ENCODE data around the gene MMP23B. TPM values are rescaled to one million over a fixed set of nuclear protein-coding genes. Genes with fewer than 3 reads are reported as not detected.

Gene MMP23B
- total RNA-seq, 4 donors from 2014 or later = 0.67 to 7.8 (median 3.5) TPM

DNA sequence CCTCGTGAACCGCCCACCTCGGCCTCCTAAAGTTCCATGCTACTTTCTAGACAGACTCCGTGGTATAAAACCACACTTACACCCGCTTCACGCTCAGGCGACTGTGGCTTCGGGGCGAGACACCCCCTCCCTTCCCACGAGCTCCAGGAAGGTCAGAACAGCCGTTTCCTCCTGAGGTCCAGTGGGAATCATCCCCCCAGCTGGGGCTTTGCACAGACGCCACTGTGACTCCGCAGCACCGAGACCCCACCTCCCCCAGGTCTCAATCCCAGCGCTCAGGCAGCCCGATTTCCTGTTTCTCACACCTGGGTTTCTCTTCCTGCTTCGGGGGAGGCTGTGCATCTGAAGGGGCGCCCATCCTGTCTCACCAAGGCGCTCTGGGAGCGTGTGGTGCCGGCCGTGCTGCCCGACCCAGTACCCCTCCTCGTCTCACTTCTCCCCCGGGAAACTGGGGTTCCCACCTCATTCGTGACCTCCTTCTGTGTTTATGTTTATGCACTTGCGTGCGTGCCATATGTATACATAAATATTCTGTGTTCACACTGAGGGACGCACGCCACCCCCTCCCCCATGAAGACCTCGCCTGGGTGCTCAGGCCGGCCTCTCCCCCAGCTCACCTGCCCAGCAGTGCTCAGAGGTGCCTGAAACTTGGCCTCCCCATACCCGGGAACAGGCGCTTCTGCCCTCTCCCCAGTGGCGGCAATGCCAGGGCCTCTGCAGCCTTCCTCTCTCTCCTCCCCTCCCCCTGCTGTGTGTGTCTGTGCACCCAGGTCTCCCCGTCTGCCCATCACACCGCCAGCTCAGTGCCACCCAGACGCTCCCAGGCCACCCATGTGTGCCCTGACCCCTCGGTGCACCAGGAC lies 46.0 kb downstream of the MMP23B start:
- WGBS, 2 donors = 78 to 83% methylated on average over 38 to 39 of the region's 39 CpGs
- Histone ChIP-seq H3K27ac (peak overlapping the region in 1 of 3 donors; percentile 40), H3K9me3 (no peaks in the 10 kb centered on the region), H3K4me1 (peaks cover 22 to 30% of the 10 kb centered on the region in 2 donors), H3K36me3 (peaks cover 0 to 6% of the 10 kb centered on the region in 2 donors), H3K27me3 (no peaks in the 10 kb centered on the region), H3K4me3 (replicated peaks in 1 of 3) (no peak overlapping the region)
- DNase-seq = no peak
- intact Hi-C loops (cut with DNase I) = no loop called here
- TF ChIP-seq, protein P1, sequence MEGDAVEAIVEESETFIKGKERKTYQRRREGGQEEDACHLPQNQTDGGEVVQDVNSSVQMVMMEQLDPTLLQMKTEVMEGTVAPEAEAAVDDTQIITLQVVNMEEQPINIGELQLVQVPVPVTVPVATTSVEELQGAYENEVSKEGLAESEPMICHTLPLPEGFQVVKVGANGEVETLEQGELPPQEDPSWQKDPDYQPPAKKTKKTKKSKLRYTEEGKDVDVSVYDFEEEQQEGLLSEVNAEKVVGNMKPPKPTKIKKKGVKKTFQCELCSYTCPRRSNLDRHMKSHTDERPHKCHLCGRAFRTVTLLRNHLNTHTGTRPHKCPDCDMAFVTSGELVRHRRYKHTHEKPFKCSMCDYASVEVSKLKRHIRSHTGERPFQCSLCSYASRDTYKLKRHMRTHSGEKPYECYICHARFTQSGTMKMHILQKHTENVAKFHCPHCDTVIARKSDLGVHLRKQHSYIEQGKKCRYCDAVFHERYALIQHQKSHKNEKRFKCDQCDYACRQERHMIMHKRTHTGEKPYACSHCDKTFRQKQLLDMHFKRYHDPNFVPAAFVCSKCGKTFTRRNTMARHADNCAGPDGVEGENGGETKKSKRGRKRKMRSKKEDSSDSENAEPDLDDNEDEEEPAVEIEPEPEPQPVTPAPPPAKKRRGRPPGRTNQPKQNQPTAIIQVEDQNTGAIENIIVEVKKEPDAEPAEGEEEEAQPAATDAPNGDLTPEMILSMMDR (IDR thresholded peaks at IDR 0.05) = no peak
- TF ChIP-seq POLR2A (IDR thresholded peaks at IDR 0.05) = no peak

DNA sequence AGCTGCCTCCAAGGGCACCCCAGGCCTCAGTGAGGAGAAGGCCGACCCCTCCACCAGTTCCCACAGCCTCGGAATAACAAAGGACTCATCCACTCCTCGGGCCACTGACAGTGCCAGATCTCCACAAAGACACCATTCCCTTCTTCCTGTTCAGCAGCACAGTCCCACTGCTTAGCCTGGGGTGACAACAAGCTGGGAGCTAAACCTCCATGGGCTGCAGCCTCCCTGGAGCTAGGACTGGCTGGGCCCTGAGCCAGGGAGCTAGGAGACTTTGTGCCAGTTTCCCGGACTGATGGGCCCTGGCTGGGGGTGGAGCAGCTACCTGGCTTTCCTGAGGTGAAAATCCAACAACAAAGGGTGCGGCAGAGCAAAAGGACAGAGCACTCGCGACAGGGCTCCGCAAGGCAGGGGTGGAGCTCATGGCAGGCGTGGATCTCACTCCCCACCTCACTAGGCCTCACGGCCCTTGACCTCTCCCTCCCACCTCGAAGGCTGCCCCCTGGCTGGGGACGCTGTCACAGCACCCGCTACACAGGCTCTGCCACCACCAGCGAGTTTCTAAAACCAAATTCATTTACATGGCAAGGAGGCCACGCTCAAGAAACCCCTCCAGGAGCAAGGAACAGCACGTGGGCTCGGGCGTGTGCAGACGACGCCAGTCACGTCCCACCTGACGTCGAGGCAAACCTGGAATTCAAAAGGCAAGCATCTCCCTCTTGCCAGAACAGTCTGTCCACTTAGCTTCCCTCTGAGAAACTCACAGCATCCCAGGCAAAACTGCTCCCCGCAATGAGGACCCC lies 46.8 kb downstream of the MMP23B start:
- DNase-seq = peak in 1 of 2 donors; percentile 22
- WGBS, 2 donors = 77% methylated on average over 21 to 23 of the region's 24 CpGs
- peaks cover 22 to 30% of the 10 kb centered on the region in 2 donors for H3K4me1 ChIP-seq
- no peaks in the 10 kb centered on the region for H3K9me3 ChIP-seq
- H3K27me3 ChIP-seq = no peaks in the 10 kb centered on the region
- H3K4me3 ChIP-seq (replicated peaks in 1 of 3) = no peak overlapping the region
- intact Hi-C loops (cut with DNase I) = no loop called here
- TF ChIP-seq, protein P1 (IDR thresholded peaks at IDR 0.05) = no peak
- no peak for TF ChIP-seq POLR2A (IDR thresholded peaks at IDR 0.05)
- H3K36me3 ChIP-seq = peaks cover 0 to 6% of the 10 kb centered on the region in 2 donors
- H3K27ac ChIP-seq = peak overlapping the region in 1 of 3 donors; percentile 40

DNA sequence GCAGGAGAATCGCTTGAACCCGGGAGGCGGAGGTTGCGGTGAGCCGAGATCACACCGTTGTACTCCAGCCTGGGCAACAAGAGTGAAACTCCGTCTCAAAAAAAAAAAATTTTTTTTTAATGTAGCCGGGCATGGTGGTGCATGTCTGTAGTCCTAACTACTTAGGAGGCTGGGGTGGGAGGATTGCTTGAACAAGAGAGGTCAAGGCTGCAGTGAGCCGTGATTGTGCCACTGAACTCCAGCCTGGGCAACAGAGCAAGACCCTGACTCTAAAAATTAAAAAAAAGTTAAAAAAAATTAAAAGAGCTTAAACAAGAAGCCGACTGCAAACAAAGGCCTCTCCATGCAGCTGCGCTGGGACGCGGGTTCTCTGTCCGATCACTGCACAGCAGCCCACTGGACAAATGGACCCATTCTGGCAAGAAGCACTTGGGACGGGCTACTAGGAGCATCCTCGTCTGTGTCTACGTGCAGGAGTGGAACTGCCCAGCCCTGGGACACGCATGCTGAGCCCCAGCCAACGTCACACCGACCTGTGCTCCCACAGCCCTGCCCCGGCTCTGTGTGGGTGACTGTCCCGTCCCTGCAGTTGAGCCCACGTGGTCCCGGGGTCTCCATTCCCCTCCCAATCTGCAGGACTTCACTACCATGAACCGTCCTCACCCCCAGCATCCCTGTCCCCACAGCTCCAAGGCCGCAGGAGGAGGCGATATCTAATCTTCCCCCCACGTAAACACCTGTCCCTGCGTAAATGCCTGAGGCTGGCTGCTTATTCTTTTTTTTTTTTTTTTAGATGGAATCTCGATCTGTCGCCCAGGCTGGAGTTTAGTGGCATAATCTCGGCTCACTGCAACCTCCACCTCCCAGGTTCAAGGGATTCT lies 48.3 kb downstream of the MMP23B start:
- DNase-seq = no peak
- intact Hi-C loops (cut with DNase I) = no loop called here
- TF ChIP-seq POLR2A (IDR thresholded peaks at IDR 0.05) = no peak
- TF ChIP-seq, protein P1 (IDR thresholded peaks at IDR 0.05) = no peak
- H3K36me3 ChIP-seq = no peaks in the 10 kb centered on the region
- H3K27me3 ChIP-seq = no peaks in the 10 kb centered on the region
- no peak overlapping the region for H3K4me3 ChIP-seq (replicated peaks in 1 of 3)
- H3K4me1 ChIP-seq = peaks cover 22 to 30% of the 10 kb centered on the region in 2 donors
- WGBS, 2 donors = 91 to 92% methylated on average over 32 of the region's 32 CpGs
- no peaks in the 10 kb centered on the region for H3K9me3 ChIP-seq
- peak overlapping the region; percentile 16 to 73 (median 57) for H3K27ac ChIP-seq

GRCh38 chr1:1680912-1681273 lies 48.9 kb downstream of the MMP23B start:
- 44 to 50% methylated on average over 11 of the region's 11 CpGs for WGBS, 2 donors
- Histone ChIP-seq H3K4me3 (replicated peaks in 1 of 3) (no peak overlapping the region), H3K27me3 (no peaks in the 10 kb centered on the region), H3K27ac (peak overlapping the region; percentile 16 to 73 (median 57)), H3K9me3 (no peaks in the 10 kb centered on the region), H3K4me1 (peaks cover 22 to 30% of the 10 kb centered on the region in 2 donors), H3K36me3 (no peaks in the 10 kb centered on the region)
- intact Hi-C loops (cut with DNase I) = no loop called here
- TF ChIP-seq, protein P1 (IDR thresholded peaks at IDR 0.05) = no peak
- peak in 1 of 2 donors; percentile 26 for TF ChIP-seq POLR2A (IDR thresholded peaks at IDR 0.05)
- DNase-seq = peak; percentile 73 to 80
